ENCODE results near the gene GRAMD1B. TPM values are rescaled to one million over a fixed set of nuclear protein-coding genes. Genes with fewer than 3 reads are reported as not detected.

GRAMD1B gene
- total RNA-seq, 4 donors from 2014 or later = 5.1 to 10.5 (median 8.4) TPM

DNA sequence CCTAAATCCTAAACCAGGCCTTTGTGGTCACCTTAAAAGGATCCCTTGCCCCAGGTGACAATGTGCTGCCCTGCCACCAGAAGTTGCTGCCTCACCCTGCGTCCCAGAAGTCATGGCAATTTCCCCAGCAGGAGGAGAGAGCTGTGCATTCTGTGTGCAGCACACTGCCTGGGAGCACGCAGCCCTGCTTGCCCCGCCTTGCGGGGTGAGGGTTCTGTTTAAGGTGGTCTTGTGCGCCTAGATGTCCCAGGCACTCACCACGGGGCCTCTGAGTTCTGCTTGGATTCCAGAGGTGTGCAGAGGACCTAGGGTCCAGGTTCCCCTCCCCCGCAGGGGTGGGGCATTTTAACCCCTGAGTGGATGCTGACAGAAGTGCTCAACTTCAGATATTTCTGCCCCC is 95.0 kb downstream of the GRAMD1B start:
- TF ChIP-seq, protein P1, sequence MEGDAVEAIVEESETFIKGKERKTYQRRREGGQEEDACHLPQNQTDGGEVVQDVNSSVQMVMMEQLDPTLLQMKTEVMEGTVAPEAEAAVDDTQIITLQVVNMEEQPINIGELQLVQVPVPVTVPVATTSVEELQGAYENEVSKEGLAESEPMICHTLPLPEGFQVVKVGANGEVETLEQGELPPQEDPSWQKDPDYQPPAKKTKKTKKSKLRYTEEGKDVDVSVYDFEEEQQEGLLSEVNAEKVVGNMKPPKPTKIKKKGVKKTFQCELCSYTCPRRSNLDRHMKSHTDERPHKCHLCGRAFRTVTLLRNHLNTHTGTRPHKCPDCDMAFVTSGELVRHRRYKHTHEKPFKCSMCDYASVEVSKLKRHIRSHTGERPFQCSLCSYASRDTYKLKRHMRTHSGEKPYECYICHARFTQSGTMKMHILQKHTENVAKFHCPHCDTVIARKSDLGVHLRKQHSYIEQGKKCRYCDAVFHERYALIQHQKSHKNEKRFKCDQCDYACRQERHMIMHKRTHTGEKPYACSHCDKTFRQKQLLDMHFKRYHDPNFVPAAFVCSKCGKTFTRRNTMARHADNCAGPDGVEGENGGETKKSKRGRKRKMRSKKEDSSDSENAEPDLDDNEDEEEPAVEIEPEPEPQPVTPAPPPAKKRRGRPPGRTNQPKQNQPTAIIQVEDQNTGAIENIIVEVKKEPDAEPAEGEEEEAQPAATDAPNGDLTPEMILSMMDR (IDR thresholded peaks at IDR 0.05; ENCODE audit: low read depth) = no peak

DNA sequence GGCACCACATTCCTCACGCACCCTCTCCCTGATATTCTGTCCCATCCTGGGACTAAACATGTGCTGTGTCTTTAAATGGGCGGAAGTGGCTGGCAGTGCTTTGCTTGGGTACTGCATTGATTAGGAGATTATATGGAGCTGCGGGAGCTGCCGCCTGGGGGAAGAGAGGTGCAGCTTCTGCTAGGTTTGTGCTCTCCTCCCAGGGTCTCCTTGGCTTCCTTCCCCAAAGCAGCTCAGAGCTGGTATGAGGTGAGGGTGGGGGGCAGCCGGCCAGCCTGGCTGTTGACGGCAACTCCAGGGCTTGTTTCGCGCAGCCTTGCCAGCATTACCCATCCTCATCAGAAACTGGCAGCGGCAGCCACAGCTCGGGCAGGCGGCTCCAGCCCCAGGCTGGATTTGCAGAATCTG is 95.4 kb downstream of the GRAMD1B start:
- TF ChIP-seq, protein P1 (IDR thresholded peaks at IDR 0.05; ENCODE audit: low read depth) = no peak

DNA sequence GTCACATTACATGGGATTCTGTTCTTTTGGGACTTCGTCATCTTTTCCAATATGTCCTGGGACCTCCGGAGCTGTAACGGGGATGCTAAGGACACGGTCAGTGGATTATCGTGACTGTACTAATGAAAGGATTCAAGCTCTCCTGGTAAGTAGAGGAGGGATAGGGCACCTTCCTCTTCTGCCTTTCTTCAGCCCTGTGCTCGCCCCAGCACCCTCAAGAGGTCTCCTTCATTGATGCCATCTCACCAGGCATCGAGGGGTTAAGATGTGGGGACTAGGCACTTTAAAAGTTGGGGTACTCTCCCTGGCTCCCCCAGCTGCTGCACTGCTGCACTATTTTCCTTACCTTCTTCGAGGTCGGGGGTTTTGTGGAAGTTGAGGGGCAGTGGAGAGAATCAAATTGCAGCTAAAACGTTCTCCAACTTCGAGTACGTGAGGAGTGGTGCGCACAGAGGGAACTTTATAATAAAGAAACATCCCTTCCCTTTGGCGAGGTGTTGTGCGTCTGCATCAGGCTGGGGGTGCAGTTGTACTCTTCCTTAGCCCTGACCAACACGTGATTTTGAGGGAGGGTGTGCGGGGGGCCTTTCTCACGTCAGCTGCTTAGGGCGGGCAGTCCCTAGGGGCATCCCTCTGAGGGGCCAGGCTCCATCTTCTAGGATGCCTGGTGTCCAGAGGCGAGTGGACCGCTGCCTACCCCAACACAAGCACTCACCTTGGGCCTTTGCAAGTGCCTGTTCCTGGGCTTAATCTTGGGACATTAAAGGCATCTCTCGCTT is 96.1 kb downstream of the GRAMD1B start:
- TF ChIP-seq, protein P1 (IDR thresholded peaks at IDR 0.05; ENCODE audit: low read depth) = no peak

DNA sequence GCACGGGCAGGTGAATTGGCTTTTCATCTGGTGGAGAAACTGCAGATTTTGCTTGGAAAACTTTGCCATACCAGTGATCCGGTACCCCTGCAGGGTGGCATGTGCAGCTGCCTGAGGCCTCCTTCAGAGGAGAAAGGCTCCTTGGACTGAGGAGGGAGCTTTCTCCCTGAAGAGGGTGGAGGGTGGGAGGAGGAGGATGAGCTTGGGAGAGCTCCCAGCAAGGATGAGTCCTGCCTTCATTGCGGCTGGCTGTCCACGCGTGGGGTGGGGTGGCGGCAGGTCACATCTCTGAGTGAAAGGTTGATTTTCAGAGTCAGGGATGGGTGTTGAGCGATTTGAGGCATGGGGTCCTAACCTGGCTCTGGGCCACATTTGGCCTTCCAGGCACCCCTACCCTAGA is 96.8 kb downstream of the GRAMD1B start:
- TF ChIP-seq, protein P1 (IDR thresholded peaks at IDR 0.05; ENCODE audit: low read depth) = no peak

DNA sequence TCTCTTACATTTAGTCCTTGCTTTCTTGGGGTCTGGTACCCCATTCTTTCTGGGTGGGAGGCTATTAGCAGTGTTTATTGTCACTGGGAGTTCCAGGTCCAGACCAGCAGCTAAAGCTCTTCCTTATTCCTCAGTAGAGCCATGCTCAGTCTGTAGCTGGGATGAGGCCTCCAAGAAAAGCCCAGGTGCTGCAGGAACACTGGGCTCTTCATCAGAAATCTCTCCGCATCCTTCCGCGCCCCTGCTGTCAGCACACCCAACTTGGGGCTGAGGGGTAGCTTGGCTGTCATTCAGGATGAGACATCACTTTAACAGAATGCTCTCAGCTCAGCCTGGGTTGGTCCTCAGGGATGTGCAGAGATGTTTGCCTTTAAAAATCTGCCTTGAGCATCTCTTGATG is 97.5 kb downstream of the GRAMD1B start:
- TF ChIP-seq, protein P1 (IDR thresholded peaks at IDR 0.05; ENCODE audit: low read depth) = no peak

DNA sequence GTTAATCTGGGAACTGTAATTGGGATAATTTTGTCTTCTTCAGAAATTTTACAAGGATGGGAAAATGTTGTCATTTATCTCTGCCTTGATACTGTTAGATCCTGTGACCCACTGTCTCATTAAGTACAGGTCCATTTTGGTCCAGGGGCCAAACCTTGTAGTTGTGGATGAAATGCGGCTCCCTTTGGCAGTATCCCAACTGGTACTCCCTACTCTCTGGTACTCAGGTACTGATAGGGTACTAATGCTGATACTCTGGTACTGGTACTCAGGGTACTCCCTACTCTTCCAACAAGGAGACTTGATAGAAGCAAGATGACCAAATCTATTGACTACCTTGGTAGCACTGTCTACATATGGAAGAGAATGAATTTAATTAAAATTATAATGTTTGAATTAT is 97.9 kb downstream of the GRAMD1B start:
- TF ChIP-seq, protein P1 (IDR thresholded peaks at IDR 0.05; ENCODE audit: low read depth) = no peak

DNA sequence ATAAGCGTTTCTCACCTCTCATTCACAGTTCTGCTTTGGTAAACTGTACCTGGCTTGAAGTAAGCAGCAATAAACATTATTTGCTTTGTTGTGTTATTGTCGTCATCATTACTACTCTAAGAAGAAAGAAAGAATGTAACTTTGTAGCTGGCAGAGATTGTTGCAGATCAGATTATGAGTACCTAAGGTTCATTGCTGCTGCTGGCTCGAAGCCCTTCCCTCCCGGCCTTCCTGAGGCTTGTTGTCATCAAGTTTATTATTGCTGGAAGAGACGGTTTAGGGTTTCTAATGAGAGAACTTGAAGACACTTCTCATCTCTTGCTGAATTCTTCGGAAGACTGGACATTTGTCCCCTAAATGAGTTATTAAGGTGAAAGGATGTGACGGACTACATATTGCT is 101.3 kb downstream of the GRAMD1B start:
- TF ChIP-seq, protein P1 (IDR thresholded peaks at IDR 0.05; ENCODE audit: low read depth) = no peak
